ENCODE data around the gene ELAVL1. TPM values are rescaled to one million over a fixed set of nuclear protein-coding genes. Genes with fewer than 3 reads are reported as not detected.

Gene ELAVL1
- total and polyA plus RNA-seq, 9 of the 15 experiments (the other 6 are each of a cell fraction or from before 2014, with no cell fraction given) = 4.3 to 172 (median 69.2) TPM

GRCh38 chr19:8050274-8051096 is 45.0 kb upstream of the ELAVL1 start (continued):
- TF ChIP-seq ZNF318 (IDR thresholded peaks at IDR 0.05; ENCODE audit: borderline replicate concordance in 1 of 2, low read depth in 1 of 2) = no peak
- no peak for TF ChIP-seq SNIP1 (IDR thresholded peaks at IDR 0.05; ENCODE audit: low read depth)
- no peak for TF ChIP-seq ZNF217 (CRISPR knock-in tag; IDR thresholded peaks at IDR 0.05)
- no peak for TF ChIP-seq LARP7 (IDR thresholded peaks at IDR 0.05)
- TF ChIP-seq MIER1 (IDR thresholded peaks at IDR 0.05; ENCODE audit: low read depth) = no peak
- no peak; a peak in 1 of 4 replicates for TF ChIP-seq SRF (CRISPR knock-in tag; IDR thresholded peaks at IDR 0.05)
- TF ChIP-seq BDP1 (IDR thresholded peaks at IDR 0.05; ENCODE audit: insufficient read depth, insufficient read length) = no peak
- TF ChIP-seq ZNF280B (CRISPR knock-in tag; IDR thresholded peaks at IDR 0.05) = no peak
- TF ChIP-seq ZNF354B (CRISPR knock-in tag; IDR thresholded peaks at IDR 0.05) = no peak
- TF ChIP-seq ZNF121 (CRISPR knock-in tag; conservative IDR thresholded peaks at IDR 0.05) = no peak
- no peak for TF ChIP-seq CGGBP1 (CRISPR knock-in tag; IDR thresholded peaks at IDR 0.05)
- TF ChIP-seq NFRKB (IDR thresholded peaks at IDR 0.05; ENCODE audit: low read depth) = 0 out of 2 replicates have a peak, but pooled peaks have one; percentile 36
- TF ChIP-seq ZNF551 (CRISPR knock-in tag; IDR thresholded peaks at IDR 0.05) = no peak
- TF ChIP-seq MYC (IDR thresholded peaks at IDR 0.05; ENCODE audit: low read depth, low read length) = peak; percentile 96
- 0 out of 2 replicates have a peak, but pooled peaks have one; percentile 33 for TF ChIP-seq MYC (CRISPR knock-in tag; IDR thresholded peaks at IDR 0.05; ENCODE audit: borderline replicate concordance, low read depth)
- TF ChIP-seq MTF1 (CRISPR knock-in tag; IDR thresholded peaks at IDR 0.05; ENCODE audit: borderline replicate concordance) = no peak
- peak; percentile 77 for TF ChIP-seq ZFP36 (IDR thresholded peaks at IDR 0.05; ENCODE audit: low read depth, low read length, partially characterized antibody)
- TF ChIP-seq HDAC8 (tag; IDR thresholded peaks at IDR 0.05) = no peak
- no peak for TF ChIP-seq ZNF764 (CRISPR knock-in tag; IDR thresholded peaks at IDR 0.05; ENCODE audit: low read depth)
